Stomach (tissue), 4 donors: ENCODE results near the gene MOB3B.
A peak's percentile ranks its signal among the peaks of the same experiment; 100 is the strongest.

ENCODE experiments used
- CTCF ChIP-seq, 7 experiments: fragments of 450-650 bp in 4 of 7; fragments of 200-600 bp in 3 of 7; sonication (generic) in 3 of 7; IDR thresholded peaks; one replicate each; pipeline ENCODE4 v1.5.1; 2016 to 2019; ENCODE audit warnings: antibody characterized with exemption in 7 of 7, control low read depth in 2 of 7, mild to moderate bottlenecking in 1 of 7
- EP300 ChIP-seq: sonication (generic); formaldehyde crosslinking; IDR thresholded peaks from one replicate; pipeline ENCODE4 v1.6.1; 2017; ENCODE audit warnings: antibody characterized with exemption
- POLR2A ChIP-seq, 4 donors: fragments of 450-650 bp; IDR thresholded peaks; one replicate each; pipeline ENCODE4 v1.6.1; 2016; ENCODE audit warnings: antibody characterized with exemption in 4 of 4, control low read depth in 2 of 4, mild to moderate bottlenecking in 1 of 4, moderate library complexity in 1 of 4
- POLR2AphosphoS5 ChIP-seq, 3 donors: sonication (generic); formaldehyde crosslinking; IDR thresholded peaks; one replicate each; pipeline ENCODE4 v1.6.1; 2016; ENCODE audit warnings: antibody characterized with exemption in 3 of 3

- TF ChIP-seq POLR2A (IDR thresholded peaks at IDR 0.05) (peak in 2 of 4 donors; percentile 67 to 75), CTCF (IDR thresholded peaks at IDR 0.05) (no peak), EP300 (peak; percentile 88), POLR2AphosphoS5 (IDR thresholded peaks at IDR 0.05) (peak; percentile 94 to 99 (median 99))
Measured at GRCh38 chr9:27573634-27574590, 44.3 kb upstream of the MOB3B start.
